Measurements from ENCODE around the gene ANGEL2. TPM values are rescaled to one million over a fixed set of nuclear protein-coding genes. Genes with fewer than 3 reads are reported as not detected.
"Not testable (repeated sequence)": the region's sequence is repeated elsewhere in the genome, so short reads cannot be mapped to it uniquely, and the experiment has no call there.

The ANGEL2 gene
- total RNA-seq, 1 donor from 2014 or later = 73.2 TPM

GRCh38 chr1:212975111-212975918 lies 40.4 kb downstream of the ANGEL2 start:
- DNase-seq (ENCODE audit: low spot score) = no peak

GRCh38 chr1:212974711-212975110 lies 41.0 kb downstream of the ANGEL2 start:
- no peak for DNase-seq (ENCODE audit: low spot score)

- no peak for DNase-seq (ENCODE audit: low spot score)
Measured at GRCh38 chr1:212973899-212974298, 41.8 kb downstream of the ANGEL2 start.

- DNase-seq (ENCODE audit: low spot score) = no peak
Measured at GRCh38 chr1:212973426-212973825, 42.2 kb downstream of the ANGEL2 start.

GRCh38 chr1:212971312-212971711 lies 44.4 kb downstream of the ANGEL2 start:
- DNase-seq (ENCODE audit: low spot score) = no peak

GRCh38 chr1:212970085-212970484 lies 45.6 kb downstream of the ANGEL2 start:
- no peak for DNase-seq (ENCODE audit: low spot score)

- no peak for DNase-seq (ENCODE audit: low spot score)
Measured at GRCh38 chr1:212968368-212968863, 47.3 kb downstream of the ANGEL2 start.

- DNase-seq (ENCODE audit: low spot score) = no peak
Measured at GRCh38 chr1:212967801-212968200, 47.9 kb downstream of the ANGEL2 start.

GRCh38 chr1:212966616-212967015 lies 49.1 kb downstream of the ANGEL2 start:
- DNase-seq (ENCODE audit: low spot score) = no peak

GRCh38 chr1:212964993-212965392 lies 50.7 kb downstream of the ANGEL2 start:
- DNase-seq (ENCODE audit: low spot score) = not testable (repeated sequence)

- no peak for DNase-seq (ENCODE audit: low spot score)
Measured at GRCh38 chr1:212964102-212964501, 51.6 kb downstream of the ANGEL2 start.

GRCh38 chr1:212962509-212962908 lies 53.2 kb downstream of the ANGEL2 start:
- no peak for DNase-seq (ENCODE audit: low spot score)

GRCh38 chr1:212960932-212961331 lies 54.7 kb downstream of the ANGEL2 start:
- DNase-seq (ENCODE audit: low spot score) = no peak

GRCh38 chr1:212959266-212960220 lies 56.1 kb downstream of the ANGEL2 start:
- DNase-seq (ENCODE audit: low spot score) = no peak

GRCh38 chr1:212958175-212958574 lies 57.5 kb downstream of the ANGEL2 start:
- DNase-seq (ENCODE audit: low spot score) = no peak

- DNase-seq (ENCODE audit: low spot score) = no peak
Measured at GRCh38 chr1:212957546-212957945, 58.1 kb downstream of the ANGEL2 start.

GRCh38 chr1:212955961-212956620 lies 59.6 kb downstream of the ANGEL2 start:
- no peak for DNase-seq (ENCODE audit: low spot score)

GRCh38 chr1:212955098-212955497 lies 60.6 kb downstream of the ANGEL2 start:
- no peak for DNase-seq (ENCODE audit: low spot score)

- no peak for DNase-seq (ENCODE audit: low spot score)
Measured at GRCh38 chr1:212954514-212954913, 61.2 kb downstream of the ANGEL2 start.

- DNase-seq (ENCODE audit: low spot score) = no peak
Measured at GRCh38 chr1:212953321-212953720, 62.3 kb downstream of the ANGEL2 start.

- no peak for DNase-seq (ENCODE audit: low spot score)
Measured at GRCh38 chr1:212952641-212952976, 63.1 kb downstream of the ANGEL2 start.
